ENCODE results near the gene PRSS38. TPM values are rescaled to one million over a fixed set of nuclear protein-coding genes. Genes with fewer than 3 reads are reported as not detected.

PRSS38 gene
- total RNA-seq, 2 experiments from 2014 or later: not detected

- Mint-ChIP-seq H3K4me1 (ENCODE audit: low read depth) (no peaks in the 10 kb centered on the region), H3K4me3 (no peak overlapping the region), H3K27ac (no peak overlapping the region), H3K36me3 (ENCODE audit: low read depth) (no peaks in the 10 kb centered on the region), H3K27me3 (no peaks in the 10 kb centered on the region), H3K9me3 (no peaks in the 10 kb centered on the region)
- CTCF ChIA-PET: interaction anchor here (0.6 kb wide), 1 partner anchor 150 kb away, joined by 3 read pairs; no protein-coding TSS in a partner anchor
- no peak for ATAC-seq (ENCODE audit: poor library complexity)
- Histone ChIP-seq H3K36me3 (ENCODE audit: insufficient read depth, low read length) (no peaks in the 10 kb centered on the region), H3K4me3 (ENCODE audit: low read length) (no peak overlapping the region), H3K9me3 (ENCODE audit: control insufficient read depth in 1 of 2, insufficient read depth in 1 of 2, low read length in 2 of 2) (peaks cover 0 to 16% of the 10 kb centered on the region in 2 experiments), H3K27ac (ENCODE audit: low read depth in 1 of 2, low read length in 2 of 2) (no peak overlapping the region), H3K4me1 (ENCODE audit: insufficient read depth, low read length) (peaks cover 10% of the 10 kb centered on the region), H3K27me3 (ENCODE audit: control insufficient read depth in 1 of 2, insufficient read depth in 2 of 2, low read length in 2 of 2) (no peaks in the 10 kb centered on the region)
- no peak for TF ChIP-seq CTCF (IDR thresholded peaks at IDR 0.05)
- POLR2A ChIA-PET: no interaction called here
- intact Hi-C loops (cut with DNase I, micrococcal nuclease): no loop called here
- no peak for DNase-seq
These were observed 25.6 kb downstream of the PRSS38 start for GRCh38 chr1:227841096-227841495.

- ChIA-PET CTCF (no interaction called here), POLR2A (interaction anchor here (0.6 kb wide), 1 partner anchor 41 kb away, joined by 4 read pairs; no protein-coding TSS in a partner anchor)
- H3K27ac Mint-ChIP-seq: no peak overlapping the region
- H3K4me1 ChIP-seq (ENCODE audit: insufficient read depth, low read length): peaks cover 10% of the 10 kb centered on the region
- DNase-seq (peak in 2 of 14 experiments; percentile 8 to 30), ATAC-seq (ENCODE audit: poor library complexity) (no peak)
- H3K4me1 Mint-ChIP-seq (ENCODE audit: low read depth): peaks cover 6% of the 10 kb centered on the region
- H3K27ac ChIP-seq (ENCODE audit: low read depth in 1 of 2, low read length in 2 of 2): no peak overlapping the region
- H3K36me3 Mint-ChIP-seq (ENCODE audit: low read depth): no peaks in the 10 kb centered on the region
- H3K27me3 Mint-ChIP-seq: no peaks in the 10 kb centered on the region
- no peaks in the 10 kb centered on the region for H3K36me3 ChIP-seq (ENCODE audit: insufficient read depth, low read length)
- H3K27me3 ChIP-seq (ENCODE audit: control insufficient read depth in 1 of 2, insufficient read depth in 2 of 2, low read length in 2 of 2): no peaks in the 10 kb centered on the region
- no peak overlapping the region for H3K4me3 Mint-ChIP-seq
- peaks cover 4% of the 10 kb centered on the region for H3K9me3 Mint-ChIP-seq
- peaks cover 0 to 17% of the 10 kb centered on the region in 2 experiments for H3K9me3 ChIP-seq (ENCODE audit: control insufficient read depth in 1 of 2, insufficient read depth in 1 of 2, low read length in 2 of 2)
- intact Hi-C loops (cut with DNase I, micrococcal nuclease): no loop called here
- no peak for TF ChIP-seq CTCF (IDR thresholded peaks at IDR 0.05)
- no peak overlapping the region for H3K4me3 ChIP-seq (ENCODE audit: low read length)
These were observed 29.1 kb downstream of the PRSS38 start for GRCh38 chr1:227844320-227845146.

- CTCF ChIA-PET: no interaction called here
- no peaks in the 10 kb centered on the region for H3K27me3 Mint-ChIP-seq
- POLR2A ChIA-PET: interaction anchor here (0.6 kb wide), 1 partner anchor 42 kb away, joined by 4 read pairs; no protein-coding TSS in a partner anchor
These were observed 29.6 kb downstream of the PRSS38 start for GRCh38 chr1:227845147-227845458.

More at GRCh38 chr1:227845147-227845458, 29.6 kb downstream of the PRSS38 start:
- Histone ChIP-seq H3K27me3 (ENCODE audit: control insufficient read depth in 1 of 2, insufficient read depth in 2 of 2, low read length in 2 of 2) (no peaks in the 10 kb centered on the region), H3K4me3 (ENCODE audit: low read length) (no peak overlapping the region), H3K9me3 (ENCODE audit: control insufficient read depth in 1 of 2, insufficient read depth in 1 of 2, low read length in 2 of 2) (peaks cover 0 to 17% of the 10 kb centered on the region in 2 experiments), H3K36me3 (ENCODE audit: insufficient read depth, low read length) (no peaks in the 10 kb centered on the region), H3K4me1 (ENCODE audit: insufficient read depth, low read length) (peaks cover 10% of the 10 kb centered on the region), H3K27ac (ENCODE audit: low read depth in 1 of 2, low read length in 2 of 2) (no peak overlapping the region)
- peaks cover 8% of the 10 kb centered on the region for H3K4me1 Mint-ChIP-seq (ENCODE audit: low read depth)
- H3K9me3 Mint-ChIP-seq: peaks cover 4% of the 10 kb centered on the region
- no peak for TF ChIP-seq CTCF (IDR thresholded peaks at IDR 0.05)
- no peak overlapping the region for H3K27ac Mint-ChIP-seq
- intact Hi-C loops (cut with DNase I, micrococcal nuclease): no loop called here
- H3K36me3 Mint-ChIP-seq (ENCODE audit: low read depth): no peaks in the 10 kb centered on the region
- no peak overlapping the region for H3K4me3 Mint-ChIP-seq
- DNase-seq (peak in 1 of 14 experiments; percentile 28), ATAC-seq (ENCODE audit: poor library complexity) (no peak)

Measured in CD4-positive, alpha-beta T cell (primary cell).